HCT116 (cell line): Measurements from ENCODE around the gene SLC5A1.

ENCODE experiments used
- CEBPB ChIP-seq: IDR thresholded peaks from 2 replicates; pipeline ENCODE4 v1.6.1; 2012; ENCODE audit warnings: low read depth
- CTCF ChIP-seq, 3 experiments: fragments of 200-600 bp in 1 of 3; sonication (generic) in 1 of 3; IDR thresholded peaks in 2 of 3; conservative IDR thresholded peaks in 1 of 3; 2 replicates each; pipeline ENCODE4 v1.5.1; 2012 to 2017; ENCODE audit warnings: low read depth in 2 of 3, low read length in 2 of 3, antibody characterized with exemption in 1 of 3, borderline replicate concordance in 1 of 3, control low read depth in 1 of 3, mild to moderate bottlenecking in 1 of 3, mixed read lengths in 1 of 3, mixed run types in 1 of 3, moderate library complexity in 1 of 3; ENCODE audit not compliant: insufficient read depth in 1 of 3
- MAX ChIP-seq: IDR thresholded peaks from 2 replicates; pipeline ENCODE4 v1.6.1; 2012
- POLR2A ChIP-seq: IDR thresholded peaks from 2 replicates; pipeline ENCODE4 v1.7.0; 2011; ENCODE audit warnings: borderline replicate concordance; ENCODE audit not compliant: insufficient read depth, insufficient read length; ENCODE audit errors: extremely low read depth

GRCh38 chr22:32130464-32130863, 87.4 kb downstream of the SLC5A1 start:
- TF ChIP-seq POLR2A (no peak), MAX (no peak), CTCF (IDR thresholded peaks at IDR 0.05 in 2 of 3, conservative IDR thresholded peaks at IDR 0.05 in 1 of 3; ENCODE audit: borderline replicate concordance in 1 of 3, insufficient read depth in 1 of 3, low read depth in 2 of 3, low read length in 2 of 3) (no peak), CEBPB (no peak)
